Colonic mucosa (tissue), 4 donors: ENCODE results near the gene PAQR4. TPM values are rescaled to one million over a fixed set of nuclear protein-coding genes. Genes with fewer than 3 reads are reported as not detected.

ENCODE experiments used
- DNase-seq: peaks from one replicate; pipeline ENCODE4 v3.0.0-alpha.2; 2020
- H3K27ac ChIP-seq: fragments of 200-600 bp; one replicate; pipeline ENCODE4 v1.8.0; 2021
- H3K27me3 ChIP-seq: fragments of 200-600 bp; one replicate; pipeline ENCODE4 v1.8.0; 2021
- H3K36me3 ChIP-seq: fragments of 200-600 bp; one replicate; pipeline ENCODE4 v1.8.0; 2021
- H3K4me1 ChIP-seq: fragments of 200-600 bp; one replicate; pipeline ENCODE4 v1.8.0; 2021; ENCODE audit warnings: mild to moderate bottlenecking
- H3K4me3 ChIP-seq: fragments of 200-600 bp; one replicate; pipeline ENCODE4 v1.8.0; 2021
- H3K9ac ChIP-seq, 2 donors: one replicate each; pipeline ENCODE4 v1.7.0; 2013; ENCODE audit warnings: control low read depth in 2 of 2, low read depth in 2 of 2, low read length in 2 of 2
- H3K9me3 ChIP-seq: fragments of 200-600 bp; one replicate; pipeline ENCODE4 v1.8.0; 2021
- intact Hi-C: fragments of 100-400 bp; cut with DNase I; formaldehyde crosslinking; loops from one replicate; pipeline ENCODE4 v1.14.1; 2022
- total RNA-seq, 2 donors: library from RNA; stranded (reverse); fragmentation: NEBNext Ultra II Directional in 1 of 2; extraction: Animal tissue kit (Norgen Biotek cat#: 25700) in 1 of 2; gene quantifications; one replicate each; pipeline ENCODE4 v1.2.1, GENCODE V29; 2021
- TF ChIP-seq, protein P1 (sequence below): fragments of 200-600 bp; IDR thresholded peaks from one replicate; pipeline ENCODE4 v1.8.0; 2022; ENCODE audit warnings: antibody characterized with exemption, mild to moderate bottlenecking
- donor health status: healthy.
- donor health status: DM: no; HTN: no; CAD: no.
- donor health status: DM: no; HTN: no; CAD: no.

Gene PAQR4
- total RNA-seq, 2 donors from 2014 or later = 14.0 to 42.3 TPM

DNA sequence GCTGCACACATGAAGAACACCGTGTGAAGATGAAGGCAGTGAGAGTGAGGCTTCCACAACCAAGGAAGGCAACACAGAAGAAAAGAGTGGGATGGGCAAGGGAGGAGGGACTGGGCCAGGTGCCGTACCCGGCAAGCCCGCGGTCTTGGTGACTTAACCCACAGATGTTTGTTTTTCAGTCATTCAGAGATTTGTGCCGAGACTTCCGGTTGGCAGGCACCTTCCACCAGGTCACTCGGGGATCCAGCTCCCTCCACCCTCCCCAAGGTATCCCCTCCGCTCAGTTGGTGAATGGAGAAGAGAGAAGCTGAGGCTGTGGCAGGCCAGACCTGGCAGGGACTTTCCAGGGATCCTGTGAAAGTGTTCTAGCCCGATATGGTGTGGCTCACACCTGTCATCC, 9.9 kb upstream of the PAQR4 start:
- no peak overlapping the region for H3K4me3 ChIP-seq
- no peak overlapping the region for H3K27ac ChIP-seq
- no peaks in the 10 kb centered on the region for H3K36me3 ChIP-seq
- H3K27me3 ChIP-seq = peaks cover 27% of the 10 kb centered on the region
- peaks cover 16% of the 10 kb centered on the region for H3K4me1 ChIP-seq
- intact Hi-C loops = no loop called here
- H3K9me3 ChIP-seq = no peaks in the 10 kb centered on the region
- no peak overlapping the region for H3K9ac ChIP-seq
- TF ChIP-seq, protein P1, sequence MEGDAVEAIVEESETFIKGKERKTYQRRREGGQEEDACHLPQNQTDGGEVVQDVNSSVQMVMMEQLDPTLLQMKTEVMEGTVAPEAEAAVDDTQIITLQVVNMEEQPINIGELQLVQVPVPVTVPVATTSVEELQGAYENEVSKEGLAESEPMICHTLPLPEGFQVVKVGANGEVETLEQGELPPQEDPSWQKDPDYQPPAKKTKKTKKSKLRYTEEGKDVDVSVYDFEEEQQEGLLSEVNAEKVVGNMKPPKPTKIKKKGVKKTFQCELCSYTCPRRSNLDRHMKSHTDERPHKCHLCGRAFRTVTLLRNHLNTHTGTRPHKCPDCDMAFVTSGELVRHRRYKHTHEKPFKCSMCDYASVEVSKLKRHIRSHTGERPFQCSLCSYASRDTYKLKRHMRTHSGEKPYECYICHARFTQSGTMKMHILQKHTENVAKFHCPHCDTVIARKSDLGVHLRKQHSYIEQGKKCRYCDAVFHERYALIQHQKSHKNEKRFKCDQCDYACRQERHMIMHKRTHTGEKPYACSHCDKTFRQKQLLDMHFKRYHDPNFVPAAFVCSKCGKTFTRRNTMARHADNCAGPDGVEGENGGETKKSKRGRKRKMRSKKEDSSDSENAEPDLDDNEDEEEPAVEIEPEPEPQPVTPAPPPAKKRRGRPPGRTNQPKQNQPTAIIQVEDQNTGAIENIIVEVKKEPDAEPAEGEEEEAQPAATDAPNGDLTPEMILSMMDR = no peak
- DNase-seq = no peak

DNA sequence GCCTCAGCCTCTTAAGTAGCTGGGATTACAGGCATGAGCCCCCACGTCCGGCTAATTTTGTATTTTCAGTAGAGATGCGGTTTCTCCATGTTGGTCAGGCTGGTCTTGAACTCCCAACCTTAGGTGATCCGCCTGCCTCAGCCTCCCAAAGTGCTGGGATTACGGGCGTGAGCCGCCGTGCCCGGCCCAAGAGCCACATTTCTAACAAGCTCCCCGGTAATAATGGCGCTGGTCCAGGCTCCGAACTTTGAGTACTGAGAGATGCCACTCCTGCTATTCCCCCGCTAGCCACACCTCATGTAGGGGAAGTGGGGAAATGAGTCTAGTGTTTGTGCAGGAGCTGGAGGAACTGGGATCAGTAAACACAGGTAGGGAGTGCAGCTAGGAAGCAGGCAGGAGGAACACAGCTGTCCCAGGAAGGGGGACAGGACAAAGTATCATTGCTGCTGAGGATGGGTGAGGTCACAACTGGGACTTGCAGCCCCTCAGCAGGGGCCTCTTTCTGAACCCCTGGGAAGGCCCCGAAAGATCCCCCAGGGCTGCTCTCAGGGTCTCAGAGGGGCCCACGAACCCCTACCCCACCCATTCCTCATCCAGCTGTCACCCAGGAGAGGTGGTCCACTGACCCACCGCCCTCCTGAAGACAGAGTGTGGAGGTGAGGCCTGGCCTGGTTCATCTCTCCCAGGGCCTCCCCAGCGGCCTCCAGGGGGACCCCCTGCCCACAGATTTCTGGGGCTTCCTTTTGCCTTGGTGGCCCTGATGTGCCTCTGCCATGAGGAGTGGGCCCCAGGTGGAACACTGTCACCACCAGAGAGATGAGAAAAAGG, 8.8 kb upstream of the PAQR4 start:
- Histone ChIP-seq H3K9me3 (no peaks in the 10 kb centered on the region), H3K27ac (no peak overlapping the region), H3K27me3 (peaks cover 35% of the 10 kb centered on the region), H3K4me3 (no peak overlapping the region), H3K4me1 (peaks cover 23% of the 10 kb centered on the region), H3K9ac (no peak overlapping the region), H3K36me3 (no peaks in the 10 kb centered on the region)
- no peak for DNase-seq
- TF ChIP-seq, protein P1 = no peak
- intact Hi-C loops = no loop called here

DNA sequence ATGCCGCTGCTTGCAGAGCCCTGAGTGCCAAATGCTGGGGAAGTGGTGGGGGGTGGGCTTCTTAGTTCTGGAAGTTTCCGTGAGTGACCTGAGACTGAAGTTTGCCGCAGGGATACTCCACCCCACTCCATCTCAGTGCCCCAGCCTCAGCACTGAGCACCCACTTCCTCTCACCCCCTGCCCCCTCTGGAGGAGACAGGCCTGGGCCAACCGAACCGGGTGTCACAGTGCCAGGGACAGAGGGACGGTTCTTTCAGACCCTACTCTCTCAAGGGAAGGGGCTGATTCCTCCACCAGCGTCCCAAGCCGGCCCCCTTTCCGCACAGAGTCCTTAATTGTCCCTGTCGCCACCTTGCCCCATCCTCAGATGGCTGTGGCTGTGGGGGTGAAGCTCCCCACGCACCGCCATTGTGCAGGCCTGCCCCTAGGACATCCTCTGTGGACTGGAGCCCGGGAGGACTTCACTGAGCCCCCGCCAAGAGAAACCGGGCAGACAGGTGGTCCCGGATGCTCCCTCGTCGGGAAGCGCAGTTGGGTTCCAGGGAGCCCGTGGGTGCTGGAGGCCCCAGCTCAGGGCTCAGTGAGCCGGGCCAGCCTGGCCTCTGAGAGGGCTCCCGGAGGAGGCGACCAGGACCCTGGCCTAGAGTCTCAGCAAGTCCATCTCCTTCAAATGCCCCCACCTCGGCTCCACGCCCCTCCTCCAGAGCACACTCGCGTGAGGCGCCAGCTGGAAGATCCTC, 6.6 kb upstream of the PAQR4 start:
- no peaks in the 10 kb centered on the region for H3K36me3 ChIP-seq
- no peak overlapping the region for H3K4me3 ChIP-seq
- TF ChIP-seq, protein P1 = no peak
- intact Hi-C loops = no loop called here
- no peak overlapping the region for H3K9ac ChIP-seq
- peak; percentile 15 for DNase-seq
- H3K9me3 ChIP-seq = no peaks in the 10 kb centered on the region
- H3K4me1 ChIP-seq = peaks cover 27% of the 10 kb centered on the region
- no peak overlapping the region for H3K27ac ChIP-seq
- H3K27me3 ChIP-seq = peaks cover 56% of the 10 kb centered on the region

DNA sequence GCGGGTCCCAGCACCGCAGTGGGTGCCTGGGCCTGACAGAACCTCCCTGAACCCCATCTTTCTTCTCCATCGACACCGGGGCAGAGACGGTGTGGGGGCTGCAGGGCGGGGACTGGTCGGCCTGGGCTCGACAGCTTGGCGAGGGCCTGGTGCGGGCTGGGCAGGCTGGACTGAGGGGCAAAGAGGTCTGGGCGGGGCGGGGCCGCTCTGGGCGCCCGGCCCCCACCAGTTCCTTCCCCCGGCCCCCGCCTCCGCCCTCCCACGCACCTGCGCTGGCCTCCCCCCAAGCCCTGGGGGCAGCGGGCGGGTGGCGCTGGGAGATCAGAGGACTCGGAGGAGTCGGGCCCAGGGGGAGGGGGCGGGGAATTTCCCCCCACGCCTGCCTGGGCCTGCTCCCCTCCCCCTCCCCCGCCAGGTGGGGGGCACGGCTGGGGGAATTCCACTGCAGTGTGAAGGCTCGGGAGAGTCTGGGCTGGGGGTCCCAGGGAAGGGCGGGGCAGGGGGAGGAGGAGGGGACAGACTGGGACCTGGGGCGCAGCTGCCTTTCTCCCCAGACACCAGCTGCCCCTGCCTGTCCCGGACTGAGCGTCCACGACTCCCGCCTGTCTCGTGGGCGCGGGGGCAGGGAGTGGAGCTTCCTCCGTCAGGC, 6.0 kb upstream of the PAQR4 start:
- TF ChIP-seq, protein P1 = no peak
- Histone ChIP-seq H3K9ac (peak overlapping the region in 1 of 2 donors; percentile 24), H3K4me3 (peak overlapping the region; percentile 32), H3K4me1 (peaks cover 29% of the 10 kb centered on the region), H3K9me3 (no peaks in the 10 kb centered on the region), H3K27me3 (peaks cover 63% of the 10 kb centered on the region), H3K36me3 (no peaks in the 10 kb centered on the region), H3K27ac (no peak overlapping the region)
- intact Hi-C loops = no loop called here
- DNase-seq = peak; percentile 19

DNA sequence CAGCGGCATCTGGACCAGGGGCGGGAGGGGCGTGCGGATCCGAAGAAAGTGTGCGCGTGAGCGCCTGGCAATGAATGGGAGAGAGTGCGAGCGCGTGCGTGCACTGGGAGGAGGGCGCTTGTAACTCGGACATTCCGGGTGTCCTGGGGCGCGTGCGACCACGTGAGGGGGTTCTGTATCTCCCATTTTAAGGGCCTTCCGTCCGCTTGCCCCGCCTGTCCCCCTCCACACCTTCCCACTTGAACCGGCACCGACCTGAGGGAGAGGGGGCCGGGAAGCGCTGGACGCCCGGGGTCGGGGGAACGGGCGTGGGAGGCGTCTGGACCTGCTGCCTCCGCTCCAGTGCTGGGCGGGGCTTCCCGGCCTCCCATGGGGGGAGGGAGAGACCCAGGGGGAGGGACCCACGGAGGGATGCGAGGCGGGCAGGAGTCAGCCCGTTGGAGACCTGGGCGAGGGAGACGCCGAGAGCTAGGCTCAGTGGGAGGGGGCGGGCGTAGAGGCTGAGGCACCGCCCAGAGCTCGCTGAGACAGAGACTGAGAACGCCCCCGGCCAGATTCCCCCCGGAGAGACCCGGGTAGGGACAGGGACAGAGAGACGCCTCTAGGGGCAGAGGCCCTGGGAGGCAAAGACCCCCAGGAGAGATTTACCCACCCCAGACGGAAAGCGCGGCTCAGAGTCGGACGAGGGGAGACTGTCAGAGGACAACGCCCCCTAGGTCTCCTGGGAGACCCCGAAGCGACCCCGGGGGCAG, 5.2 kb upstream of the PAQR4 start, which contains the start of gene KREMEN2:
Gene KREMEN2 (plus strand): TSS at position 553 of the 752 bp plus-strand sequence. CDS start 246 bp downstream, outside the sequence.
- peaks cover 63% of the 10 kb centered on the region for H3K27me3 ChIP-seq
- H3K36me3 ChIP-seq = no peaks in the 10 kb centered on the region
- DNase-seq = peak; percentile 23
- H3K9ac ChIP-seq = peak within 1 kb of the TSS; percentile 5 to 35
- intact Hi-C loops = no loop called here
- H3K9me3 ChIP-seq = no peaks in the 10 kb centered on the region
- TF ChIP-seq, protein P1 = no peak
- H3K4me3 ChIP-seq = peak within 1 kb of the TSS; percentile 32
- peaks cover 29% of the 10 kb centered on the region for H3K4me1 ChIP-seq
- no peak within 1 kb of the TSS for H3K27ac ChIP-seq
